ENCODE measurements around the gene ANKRD28.
A peak's percentile ranks its signal among the peaks of the same experiment; 100 is the strongest.

ANKRD28 gene

DNA sequence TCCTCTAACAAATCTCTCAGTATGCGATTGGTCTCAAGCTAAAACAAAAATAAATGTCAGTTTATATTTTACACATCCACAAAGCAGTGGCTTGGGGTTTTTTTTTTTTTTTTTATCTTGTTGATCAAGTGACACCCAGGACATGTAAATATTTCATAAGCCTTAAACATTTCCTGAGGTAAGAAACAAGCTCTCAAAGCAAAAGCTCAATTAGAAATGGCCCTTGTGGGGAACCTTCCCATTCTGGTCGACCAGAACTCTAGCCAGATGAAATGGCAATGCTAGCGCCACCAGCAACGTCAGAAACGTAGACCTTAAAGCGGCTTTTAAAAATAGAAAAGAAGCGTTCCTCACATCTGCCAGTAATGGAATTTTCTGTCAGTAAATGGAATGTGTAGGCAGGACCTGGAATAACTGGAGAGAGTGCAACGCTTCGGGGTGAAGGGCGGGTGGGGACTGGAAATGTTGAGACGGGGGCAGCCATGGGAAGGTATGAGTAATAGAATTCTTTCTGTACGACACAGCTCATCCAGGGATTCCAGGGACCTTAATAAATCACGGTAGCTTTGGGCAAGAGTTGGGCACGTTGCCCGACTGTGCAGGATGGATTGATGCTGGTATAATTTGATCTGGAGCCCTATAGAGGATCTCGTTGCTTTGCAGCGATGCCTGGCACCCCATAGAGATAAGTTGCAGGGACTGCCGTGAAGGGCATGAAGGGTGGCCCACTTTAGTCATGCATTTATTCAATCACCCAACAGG, 151.9 kb downstream of the ANKRD28 start:
- no peak overlapping the region for H3K4me3 ChIP-seq (ENCODE audit: low read depth, low read length)

DNA sequence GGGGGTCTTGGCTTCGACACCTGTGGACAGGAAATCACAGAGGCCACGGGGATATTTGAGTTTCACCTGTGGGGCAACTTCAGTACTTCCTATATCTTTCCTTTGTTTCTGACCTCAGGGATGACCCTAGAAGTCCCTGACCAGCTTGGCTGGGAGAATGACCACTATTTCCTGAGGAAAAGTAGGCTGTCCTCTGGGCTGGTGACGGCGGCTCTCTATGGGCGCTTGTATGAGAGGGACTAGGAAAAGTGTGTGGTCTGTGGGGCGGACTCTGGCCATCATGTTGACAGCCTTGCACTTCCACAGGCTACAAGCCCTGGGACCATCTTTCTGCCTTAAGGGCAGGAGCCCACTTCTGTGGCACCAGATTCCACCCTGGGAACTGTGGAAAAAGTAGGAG, 152.5 kb downstream of the ANKRD28 start:
- DNase-seq (ENCODE audit: low read depth): no peak
- TF ChIP-seq, protein P1, sequence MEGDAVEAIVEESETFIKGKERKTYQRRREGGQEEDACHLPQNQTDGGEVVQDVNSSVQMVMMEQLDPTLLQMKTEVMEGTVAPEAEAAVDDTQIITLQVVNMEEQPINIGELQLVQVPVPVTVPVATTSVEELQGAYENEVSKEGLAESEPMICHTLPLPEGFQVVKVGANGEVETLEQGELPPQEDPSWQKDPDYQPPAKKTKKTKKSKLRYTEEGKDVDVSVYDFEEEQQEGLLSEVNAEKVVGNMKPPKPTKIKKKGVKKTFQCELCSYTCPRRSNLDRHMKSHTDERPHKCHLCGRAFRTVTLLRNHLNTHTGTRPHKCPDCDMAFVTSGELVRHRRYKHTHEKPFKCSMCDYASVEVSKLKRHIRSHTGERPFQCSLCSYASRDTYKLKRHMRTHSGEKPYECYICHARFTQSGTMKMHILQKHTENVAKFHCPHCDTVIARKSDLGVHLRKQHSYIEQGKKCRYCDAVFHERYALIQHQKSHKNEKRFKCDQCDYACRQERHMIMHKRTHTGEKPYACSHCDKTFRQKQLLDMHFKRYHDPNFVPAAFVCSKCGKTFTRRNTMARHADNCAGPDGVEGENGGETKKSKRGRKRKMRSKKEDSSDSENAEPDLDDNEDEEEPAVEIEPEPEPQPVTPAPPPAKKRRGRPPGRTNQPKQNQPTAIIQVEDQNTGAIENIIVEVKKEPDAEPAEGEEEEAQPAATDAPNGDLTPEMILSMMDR (conservative IDR thresholded peaks at IDR 0.05; ENCODE audit: low read depth, low read length): no peak
- H3K4me3 ChIP-seq (ENCODE audit: low read depth, low read length): no peak overlapping the region

More for the DNA sequence above, 151.9 kb downstream of the ANKRD28 start:
- TF ChIP-seq, protein P1 (conservative IDR thresholded peaks at IDR 0.05; ENCODE audit: low read depth, low read length): no peak
- peak; percentile 72 for DNase-seq (ENCODE audit: low read depth)

DNA sequence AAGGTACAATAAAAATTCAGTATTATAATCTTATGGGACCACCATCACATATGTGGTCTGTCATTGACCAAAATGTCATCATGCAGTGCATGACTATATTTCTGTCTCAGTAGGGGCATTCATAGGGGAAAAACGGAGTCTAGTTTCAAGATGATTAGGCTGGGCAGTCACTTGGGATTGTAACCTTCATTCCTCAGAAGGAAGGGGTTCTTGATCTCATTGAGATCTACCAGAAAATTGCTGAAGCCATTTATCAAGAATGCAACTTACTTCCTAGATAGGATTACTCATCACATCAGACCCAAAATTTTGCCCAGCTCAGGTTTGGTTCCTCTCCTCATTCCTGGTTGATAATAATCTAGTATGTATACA, 158.9 kb downstream of the ANKRD28 start:
- no peak for DNase-seq (ENCODE audit: low read depth)
- TF ChIP-seq, protein P1 (conservative IDR thresholded peaks at IDR 0.05; ENCODE audit: low read depth, low read length): no peak
- H3K4me3 ChIP-seq (ENCODE audit: low read depth, low read length): no peak overlapping the region

DNA sequence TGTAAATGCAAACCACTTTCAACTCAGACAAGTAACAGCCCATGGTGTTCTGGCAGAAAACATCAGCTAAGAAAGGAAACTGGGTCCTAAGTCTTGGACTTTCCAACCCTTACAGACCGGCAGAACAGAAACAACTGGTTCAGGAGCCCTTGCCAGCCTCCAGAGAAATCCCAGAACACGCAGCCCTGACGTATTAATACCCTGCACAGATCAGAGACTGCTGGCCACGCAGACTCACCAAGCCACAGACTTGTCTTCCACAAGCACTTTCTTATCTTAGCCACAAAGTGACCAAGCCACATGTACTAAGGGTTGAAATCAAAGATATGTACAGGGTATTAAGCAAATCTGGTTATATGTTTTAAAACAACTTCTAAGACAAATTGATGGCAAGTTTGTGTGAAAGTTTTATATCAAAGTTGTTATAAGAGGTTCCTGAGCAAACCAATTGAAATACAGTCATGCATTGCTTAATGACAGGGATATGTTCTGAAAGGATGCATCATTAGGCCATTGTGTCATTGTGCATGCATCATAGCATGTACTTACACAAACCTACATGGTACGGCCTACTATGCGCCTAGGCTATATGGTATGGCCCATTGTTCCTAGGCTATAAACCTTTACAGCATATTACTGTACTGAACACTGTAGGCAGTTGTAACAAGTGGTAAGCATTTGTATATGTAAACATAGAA, 159.4 kb downstream of the ANKRD28 start:
- H3K4me3 ChIP-seq (ENCODE audit: low read depth, low read length): no peak overlapping the region
- DNase-seq (ENCODE audit: low read depth): no peak
- TF ChIP-seq, protein P1 (conservative IDR thresholded peaks at IDR 0.05; ENCODE audit: low read depth, low read length): no peak

DNA sequence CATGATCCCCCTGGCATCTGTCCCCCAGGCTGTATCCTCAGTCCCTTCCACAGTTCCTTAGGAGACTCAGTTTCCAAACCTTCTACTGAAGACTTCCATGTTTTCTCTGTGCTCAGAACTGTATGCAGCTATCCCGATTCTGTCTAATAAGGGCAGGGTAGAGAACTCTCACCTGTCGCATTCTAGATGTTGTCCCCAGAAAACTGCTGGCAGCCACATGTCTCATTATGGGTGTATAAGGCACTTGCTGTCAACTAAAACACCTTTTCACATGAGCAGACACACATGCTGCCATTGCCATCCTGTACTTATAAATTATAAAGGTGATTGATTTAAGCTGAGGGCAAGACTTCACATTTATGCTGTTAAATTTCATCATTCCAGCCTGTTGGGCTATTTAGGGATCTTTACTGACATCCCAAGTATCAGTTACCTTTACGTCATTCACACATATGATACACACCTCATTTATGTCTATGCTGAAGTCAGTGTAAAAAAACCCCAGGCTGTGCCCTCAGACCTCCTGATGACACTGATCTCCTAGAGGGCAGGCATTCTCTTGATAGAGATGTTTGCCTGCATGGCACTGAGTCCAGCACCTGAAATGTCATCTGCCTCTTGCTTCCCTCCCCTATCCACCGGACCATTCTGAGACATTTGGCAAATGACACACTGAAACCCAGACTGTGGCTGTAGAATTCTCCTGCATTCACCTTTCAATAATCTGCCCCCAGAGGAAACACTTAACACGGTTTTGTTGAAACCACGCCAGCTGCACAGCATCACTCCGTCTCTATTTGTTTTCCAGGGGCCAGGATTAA, 160.4 kb downstream of the ANKRD28 start:
- DNase-seq (ENCODE audit: low read depth): peak; percentile 35
- H3K4me3 ChIP-seq (ENCODE audit: low read depth, low read length): no peak overlapping the region
- TF ChIP-seq, protein P1 (conservative IDR thresholded peaks at IDR 0.05; ENCODE audit: low read depth, low read length): no peak

DNA sequence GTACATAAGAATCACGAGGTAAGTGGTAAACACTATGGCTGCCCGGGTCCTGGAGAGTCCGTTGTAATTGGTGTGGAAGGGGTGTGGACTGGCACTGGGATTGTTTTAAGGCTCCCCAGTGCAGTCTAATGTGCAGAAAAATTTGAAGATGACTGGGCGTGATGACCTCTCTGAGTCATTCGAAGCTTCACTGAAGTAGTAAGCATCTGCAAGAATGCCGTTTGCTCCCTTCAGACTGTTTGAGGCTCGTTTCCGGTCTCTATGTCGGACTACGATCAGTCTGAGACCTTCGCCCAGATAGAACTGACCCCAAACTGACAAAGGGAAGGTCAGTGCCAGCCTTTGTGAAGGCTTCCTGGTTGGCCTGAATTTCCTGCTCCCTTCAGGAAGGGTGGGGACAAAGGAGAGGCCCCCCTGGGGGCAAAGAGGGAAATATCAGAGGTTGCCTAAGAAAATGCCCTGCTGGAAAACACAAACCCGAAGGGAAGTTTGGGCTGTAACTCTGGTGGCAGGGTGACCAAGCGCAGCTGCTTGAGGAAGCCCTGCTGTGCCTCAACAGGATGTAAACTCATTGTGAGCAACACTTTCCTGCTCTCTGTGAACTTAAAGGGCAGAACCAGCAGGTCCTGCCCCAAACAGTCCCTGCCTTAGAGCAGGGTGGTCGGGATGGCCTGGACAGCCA, 161.6 kb downstream of the ANKRD28 start:
- H3K4me3 ChIP-seq (ENCODE audit: low read depth, low read length): peak overlapping the region; percentile 16
- TF ChIP-seq, protein P1 (conservative IDR thresholded peaks at IDR 0.05; ENCODE audit: low read depth, low read length): no peak
- DNase-seq (ENCODE audit: low read depth): peak; percentile 94
